Measurements from ENCODE around the gene CNDP2. TPM values are rescaled to one million over a fixed set of nuclear protein-coding genes. Genes with fewer than 3 reads are reported as not detected.

Gene CNDP2
- total RNA-seq, 1 donor, result 38.0 TPM

DNA sequence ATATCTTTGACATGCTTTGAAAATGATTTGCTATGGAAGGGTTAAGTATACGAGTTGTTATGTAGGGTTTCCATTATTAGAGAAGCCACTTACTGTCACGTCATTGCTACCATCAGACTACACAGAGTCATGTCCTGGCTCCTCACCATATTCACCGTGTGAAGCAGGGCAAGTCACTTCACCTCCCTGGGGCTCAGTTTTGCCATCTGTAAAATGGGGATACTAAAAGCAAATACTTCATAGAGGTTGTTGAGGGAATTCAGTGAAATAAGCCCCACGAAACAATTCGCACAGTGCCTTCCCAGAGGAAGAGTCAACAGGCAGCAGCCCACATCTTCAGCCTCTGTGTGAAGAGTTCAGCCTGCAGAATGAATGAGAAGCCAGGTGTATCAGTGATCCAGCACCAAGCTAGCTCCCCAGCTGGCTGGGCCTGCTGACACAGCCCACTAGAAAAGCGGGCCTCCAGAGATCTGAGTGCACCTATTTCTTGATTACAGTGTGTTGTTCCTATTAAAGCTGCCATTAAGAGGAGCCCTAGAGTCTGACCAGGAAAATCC lies 42.4 kb upstream of the CNDP2 start:
- H3K4me3 ChIP-seq (ENCODE audit: low read depth, low read length), result no peak overlapping the region
- TF ChIP-seq, protein P1, sequence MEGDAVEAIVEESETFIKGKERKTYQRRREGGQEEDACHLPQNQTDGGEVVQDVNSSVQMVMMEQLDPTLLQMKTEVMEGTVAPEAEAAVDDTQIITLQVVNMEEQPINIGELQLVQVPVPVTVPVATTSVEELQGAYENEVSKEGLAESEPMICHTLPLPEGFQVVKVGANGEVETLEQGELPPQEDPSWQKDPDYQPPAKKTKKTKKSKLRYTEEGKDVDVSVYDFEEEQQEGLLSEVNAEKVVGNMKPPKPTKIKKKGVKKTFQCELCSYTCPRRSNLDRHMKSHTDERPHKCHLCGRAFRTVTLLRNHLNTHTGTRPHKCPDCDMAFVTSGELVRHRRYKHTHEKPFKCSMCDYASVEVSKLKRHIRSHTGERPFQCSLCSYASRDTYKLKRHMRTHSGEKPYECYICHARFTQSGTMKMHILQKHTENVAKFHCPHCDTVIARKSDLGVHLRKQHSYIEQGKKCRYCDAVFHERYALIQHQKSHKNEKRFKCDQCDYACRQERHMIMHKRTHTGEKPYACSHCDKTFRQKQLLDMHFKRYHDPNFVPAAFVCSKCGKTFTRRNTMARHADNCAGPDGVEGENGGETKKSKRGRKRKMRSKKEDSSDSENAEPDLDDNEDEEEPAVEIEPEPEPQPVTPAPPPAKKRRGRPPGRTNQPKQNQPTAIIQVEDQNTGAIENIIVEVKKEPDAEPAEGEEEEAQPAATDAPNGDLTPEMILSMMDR (IDR thresholded peaks at IDR 0.05; ENCODE audit: insufficient read depth, low read length), result no peak
- no peak for DNase-seq (ENCODE audit: low read depth)

DNA sequence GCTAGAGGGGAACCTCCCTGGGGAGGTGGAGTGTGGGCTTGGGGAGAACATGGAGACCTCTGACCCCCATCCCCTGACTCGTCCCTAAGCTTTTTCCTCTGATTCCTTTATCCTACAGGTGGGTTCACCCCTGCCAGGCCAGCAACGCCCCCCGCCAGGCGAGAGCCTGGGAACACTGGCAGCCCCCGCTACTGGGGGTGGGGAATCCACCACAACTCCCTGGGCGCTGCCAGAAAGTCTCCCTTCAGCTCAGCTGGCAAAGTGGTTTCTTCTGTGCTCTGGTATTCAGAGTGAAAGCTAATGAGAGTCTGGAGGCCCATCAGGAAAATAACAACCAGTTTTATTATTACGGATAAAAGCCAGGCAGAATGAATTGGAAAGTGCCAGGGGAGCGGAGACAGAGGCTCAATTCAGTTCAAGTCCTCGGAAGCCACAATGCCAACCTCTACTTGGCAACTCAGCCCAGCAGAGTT lies 41.8 kb upstream of the CNDP2 start:
- H3K4me3 ChIP-seq (ENCODE audit: low read depth, low read length), result no peak overlapping the region
- no peak for DNase-seq (ENCODE audit: low read depth)
- TF ChIP-seq, protein P1 (IDR thresholded peaks at IDR 0.05; ENCODE audit: insufficient read depth, low read length), result no peak

DNA sequence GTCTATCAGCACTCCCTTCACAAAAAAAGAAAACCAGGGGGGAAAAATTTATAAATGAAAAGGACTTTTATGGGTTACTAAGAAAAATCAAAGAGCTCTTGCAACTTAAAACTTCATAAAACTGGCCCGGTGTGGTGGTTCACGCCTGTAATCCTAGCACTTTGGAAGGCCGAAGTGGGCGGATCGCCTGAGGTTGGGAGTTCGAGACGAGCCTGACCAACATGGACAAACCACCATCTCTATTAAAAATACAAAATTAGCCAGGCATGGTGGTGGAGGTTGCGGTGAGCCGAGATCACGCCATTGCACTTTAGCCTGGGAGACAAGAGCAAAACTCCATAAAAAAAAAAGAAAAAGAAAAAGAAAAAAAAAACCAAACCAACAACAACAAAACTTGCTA lies 40.8 kb upstream of the CNDP2 start:
- TF ChIP-seq, protein P1 (IDR thresholded peaks at IDR 0.05; ENCODE audit: insufficient read depth, low read length), result no peak
- no peak overlapping the region for H3K4me3 ChIP-seq (ENCODE audit: low read depth, low read length)
- DNase-seq (ENCODE audit: low read depth), result no peak

- no peak for DNase-seq (ENCODE audit: low read depth)
- TF ChIP-seq, protein P1 (IDR thresholded peaks at IDR 0.05; ENCODE audit: insufficient read depth, low read length), result no peak
- H3K4me3 ChIP-seq (ENCODE audit: low read depth, low read length), result no peak overlapping the region
Measured at GRCh38 chr18:74456017-74456348, 40.2 kb upstream of the CNDP2 start.

DNA sequence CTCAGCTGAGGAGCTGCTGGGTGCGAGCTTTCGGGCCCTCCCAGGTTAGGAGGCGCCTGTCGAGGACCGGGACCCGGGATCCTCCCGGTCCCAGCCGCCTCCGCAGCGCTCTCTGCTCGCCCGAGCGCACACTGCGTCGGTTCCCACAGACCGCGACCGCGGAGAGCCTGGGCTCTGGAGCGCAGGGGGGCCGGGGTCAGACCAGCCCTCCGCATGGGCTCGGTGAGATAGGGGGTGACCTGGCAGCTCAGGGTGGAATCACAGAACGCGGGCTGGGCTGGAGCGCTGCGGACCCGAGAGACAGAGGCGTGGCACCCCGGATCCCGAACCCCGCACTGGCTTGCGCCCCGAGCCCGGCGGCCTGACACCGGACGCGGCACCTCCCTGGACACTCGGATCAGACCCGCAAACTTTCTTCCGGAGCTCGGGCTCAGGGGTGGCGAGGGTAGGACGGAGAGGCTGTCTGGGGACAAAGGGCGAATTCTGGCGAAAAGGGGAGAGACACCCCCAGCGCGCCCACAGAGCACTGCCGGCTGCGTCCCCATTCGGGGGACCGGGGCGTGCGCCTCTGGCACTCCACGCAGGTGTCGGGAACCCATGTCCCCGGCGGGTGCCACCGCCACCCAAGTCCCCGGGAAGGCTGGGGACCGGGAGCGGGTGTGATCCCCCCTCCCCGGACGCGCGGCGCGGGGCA lies 39.7 kb upstream of the CNDP2 start:
- TF ChIP-seq, protein P1 (IDR thresholded peaks at IDR 0.05; ENCODE audit: insufficient read depth, low read length), result no peak
- no peak overlapping the region for H3K4me3 ChIP-seq (ENCODE audit: low read depth, low read length)
- DNase-seq (ENCODE audit: low read depth), result no peak

GRCh38 chr18:74457043-74457724 lies 39.0 kb upstream of the CNDP2 start, which contains the start of gene DIPK1C:
TSS of gene DIPK1C (minus strand) at chr18:74457308. CDS start at chr18:74457259, 49 bp downstream.
- DNase-seq (ENCODE audit: low read depth), result no peak
- H3K4me3 ChIP-seq (ENCODE audit: low read depth, low read length), result no peak within 1 kb of the TSS
- TF ChIP-seq, protein P1 (IDR thresholded peaks at IDR 0.05; ENCODE audit: insufficient read depth, low read length), result no peak
